ENCODE results near the gene SUPT3H. TPM values are rescaled to one million over a fixed set of nuclear protein-coding genes. Genes with fewer than 3 reads are reported as not detected.

The SUPT3H gene
- total and polyA plus RNA-seq, 2 of the 13 experiments (the other 11 are each of a cell fraction or from before 2014, with no cell fraction given) = 11.9 to 36.1 TPM

- TF ChIP-seq PATZ1 (CRISPR knock-in tag; IDR thresholded peaks at IDR 0.05) = no peak
- peak; percentile 39; the same call in 1 of the 2 replicates for TF ChIP-seq KMT2B (CRISPR knock-in tag; IDR thresholded peaks at IDR 0.05)
- peak; percentile 77; the same call in 1 of the 2 replicates for TF ChIP-seq NFIC (IDR thresholded peaks at IDR 0.05; ENCODE audit: low read length)
- TF ChIP-seq SMYD3 (CRISPR knock-in tag; IDR thresholded peaks at IDR 0.05) = 0 out of 2 replicates have a peak, but pooled peaks have one; percentile 22
- TF ChIP-seq, protein P1, sequence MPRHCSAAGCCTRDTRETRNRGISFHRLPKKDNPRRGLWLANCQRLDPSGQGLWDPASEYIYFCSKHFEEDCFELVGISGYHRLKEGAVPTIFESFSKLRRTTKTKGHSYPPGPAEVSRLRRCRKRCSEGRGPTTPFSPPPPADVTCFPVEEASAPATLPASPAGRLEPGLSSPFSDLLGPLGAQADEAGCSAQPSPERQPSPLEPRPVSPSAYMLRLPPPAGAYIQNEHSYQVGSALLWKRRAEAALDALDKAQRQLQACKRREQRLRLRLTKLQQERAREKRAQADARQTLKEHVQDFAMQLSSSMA (CRISPR knock-in tag; IDR thresholded peaks at IDR 0.05) = no peak
- TF ChIP-seq FOXO1 (CRISPR knock-in tag; IDR thresholded peaks at IDR 0.05) = peak; percentile 78; the same call in 1 of the 2 replicates
- no peak for TF ChIP-seq MBNL3 (CRISPR knock-in tag; conservative IDR thresholded peaks at IDR 0.05)
- no peak for TF ChIP-seq LCORL (IDR thresholded peaks at IDR 0.05)
- TF ChIP-seq LCORL (CRISPR knock-in tag; IDR thresholded peaks at IDR 0.05) = peak; percentile 32; the same call in 1 of the 2 replicates
- peak; percentile 63 for TF ChIP-seq THAP11 (CRISPR knock-in tag; IDR thresholded peaks at IDR 0.05)
- TF ChIP-seq MYPOP (CRISPR knock-in tag; IDR thresholded peaks at IDR 0.05) = peak; percentile 17; the same call in 1 of the 2 replicates
- TF ChIP-seq NCOR1 (IDR thresholded peaks at IDR 0.05; ENCODE audit: borderline replicate concordance, low read length) = peak; percentile 84; the same call in 1 of the 2 replicates
- TF ChIP-seq NFKBIZ (CRISPR knock-in tag; IDR thresholded peaks at IDR 0.05) = 0 out of 2 replicates have a peak, but pooled peaks have one; percentile 76
- peak; percentile 57; the same call in 1 of the 2 replicates for TF ChIP-seq MEIS1 (CRISPR knock-in tag; IDR thresholded peaks at IDR 0.05; ENCODE audit: borderline replicate concordance)
- peak; percentile 82; the same call in 1 of the 2 replicates for TF ChIP-seq RERE (CRISPR knock-in tag; IDR thresholded peaks at IDR 0.05; ENCODE audit: low read depth)
Observed at GRCh38 chr6:44940367-44940766, 437.4 kb downstream of the SUPT3H start (continued).

All from HepG2 (cell line).